Midbrain (tissue), 1 donor: ENCODE results near the gene CASP1.

Experiments used
- DNase-seq: peaks from one replicate; lab custom pipeline; 2025; lab: John Stamatoyannopoulos, UW

The CASP1 gene

DNA sequence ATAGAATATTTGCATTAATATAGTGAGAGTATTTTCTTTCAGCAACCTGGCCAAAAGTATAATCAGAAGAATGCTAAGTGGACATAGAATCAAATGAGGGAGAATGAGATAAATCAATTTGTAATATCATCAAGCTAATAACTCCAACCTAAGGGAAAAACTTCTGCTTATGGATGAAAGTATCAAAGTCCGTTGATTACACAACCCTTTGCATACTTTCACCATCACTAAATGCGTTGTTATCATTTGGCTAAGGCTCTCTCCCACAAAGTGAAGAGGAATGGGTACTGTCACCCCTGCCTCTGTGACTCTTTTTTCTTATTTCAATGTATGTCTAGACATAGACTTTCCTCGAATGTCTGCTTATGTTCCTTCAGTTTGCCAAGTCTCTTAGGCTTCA lies 50.1 kb downstream of the CASP1 start:
- no peak for DNase-seq

GRCh38 chr11:104979839-104980238 lies 55.1 kb downstream of the CASP1 start:
- DNase-seq: no peak
